ENCODE data around the gene RNH1. TPM values are rescaled to one million over a fixed set of nuclear protein-coding genes. Genes with fewer than 3 reads are reported as not detected.

RNH1 gene
- total RNA-seq, 2 experiments from 2014 or later: 65.5 to 65.7 TPM

DNA sequence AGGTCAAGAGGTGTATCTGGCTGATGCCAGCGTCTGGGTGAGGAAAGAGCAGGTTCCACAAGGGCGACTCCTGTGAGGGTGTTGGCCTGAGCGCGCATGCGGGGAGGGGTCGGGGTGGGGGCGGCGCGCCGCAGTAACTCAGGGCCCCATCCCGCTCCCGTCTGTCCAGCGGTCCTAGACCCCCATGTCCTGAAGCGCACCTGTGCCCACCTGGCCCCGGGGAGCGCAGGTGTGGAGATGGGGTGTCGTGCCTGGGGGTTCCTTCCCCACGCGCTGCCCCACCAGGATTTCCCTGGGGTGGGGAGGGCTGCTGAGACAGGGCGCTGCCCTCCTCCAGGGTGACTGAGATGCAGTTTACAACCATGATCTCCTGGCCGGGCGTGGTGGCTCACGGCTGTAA lies 20.9 kb downstream of the RNH1 start:
- no peaks in the 10 kb centered on the region for H3K36me3 ChIP-seq (ENCODE audit: insufficient read depth, low read length)
- H3K9me2 ChIP-seq (ENCODE audit: insufficient read depth, low read length): no peaks in the 10 kb centered on the region
- TF ChIP-seq, protein P1, sequence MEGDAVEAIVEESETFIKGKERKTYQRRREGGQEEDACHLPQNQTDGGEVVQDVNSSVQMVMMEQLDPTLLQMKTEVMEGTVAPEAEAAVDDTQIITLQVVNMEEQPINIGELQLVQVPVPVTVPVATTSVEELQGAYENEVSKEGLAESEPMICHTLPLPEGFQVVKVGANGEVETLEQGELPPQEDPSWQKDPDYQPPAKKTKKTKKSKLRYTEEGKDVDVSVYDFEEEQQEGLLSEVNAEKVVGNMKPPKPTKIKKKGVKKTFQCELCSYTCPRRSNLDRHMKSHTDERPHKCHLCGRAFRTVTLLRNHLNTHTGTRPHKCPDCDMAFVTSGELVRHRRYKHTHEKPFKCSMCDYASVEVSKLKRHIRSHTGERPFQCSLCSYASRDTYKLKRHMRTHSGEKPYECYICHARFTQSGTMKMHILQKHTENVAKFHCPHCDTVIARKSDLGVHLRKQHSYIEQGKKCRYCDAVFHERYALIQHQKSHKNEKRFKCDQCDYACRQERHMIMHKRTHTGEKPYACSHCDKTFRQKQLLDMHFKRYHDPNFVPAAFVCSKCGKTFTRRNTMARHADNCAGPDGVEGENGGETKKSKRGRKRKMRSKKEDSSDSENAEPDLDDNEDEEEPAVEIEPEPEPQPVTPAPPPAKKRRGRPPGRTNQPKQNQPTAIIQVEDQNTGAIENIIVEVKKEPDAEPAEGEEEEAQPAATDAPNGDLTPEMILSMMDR (conservative IDR thresholded peaks at IDR 0.05; ENCODE audit: low read length): no peak
- no peak for TF ChIP-seq EZH2phosphoT487 (IDR thresholded peaks at IDR 0.05; ENCODE audit: borderline replicate concordance, low read depth, low read length)
- ChIA-PET CTCF (ENCODE audit: unreplicated experiment) (no interaction called here), POLR2A (no interaction called here)
- no peaks in the 10 kb centered on the region for H3K4me1 ChIP-seq (ENCODE audit: insufficient read depth, low read length, poor library complexity, severe bottlenecking)
- H3K79me2 ChIP-seq (ENCODE audit: insufficient read depth, low read depth, low read length): no peaks in the 10 kb centered on the region
- no peak overlapping the region for H3K4me3 ChIP-seq (ENCODE audit: low read depth, low read length, poor library complexity, severe bottlenecking)
- intact Hi-C loops (cut with micrococcal nuclease; ENCODE audit: unreplicated experiment): no loop called here
- no peaks in the 10 kb centered on the region for H4K20me1 ChIP-seq (ENCODE audit: insufficient read depth, low read length)
- no peaks in the 10 kb centered on the region for H3K9me3 ChIP-seq (ENCODE audit: low read length)
- no peak for DNase-seq (ENCODE audit: low spot score)
- H3K4me2 ChIP-seq (ENCODE audit: low read length): no peak overlapping the region
- no TSS peak for BruUV-seq (replicated peaks)
- no peak overlapping the region for H3K27ac ChIP-seq (ENCODE audit: low read depth, low read length, poor library complexity, severe bottlenecking)
- no peak overlapping the region for H2AFZ ChIP-seq (ENCODE audit: low read length)

DNA sequence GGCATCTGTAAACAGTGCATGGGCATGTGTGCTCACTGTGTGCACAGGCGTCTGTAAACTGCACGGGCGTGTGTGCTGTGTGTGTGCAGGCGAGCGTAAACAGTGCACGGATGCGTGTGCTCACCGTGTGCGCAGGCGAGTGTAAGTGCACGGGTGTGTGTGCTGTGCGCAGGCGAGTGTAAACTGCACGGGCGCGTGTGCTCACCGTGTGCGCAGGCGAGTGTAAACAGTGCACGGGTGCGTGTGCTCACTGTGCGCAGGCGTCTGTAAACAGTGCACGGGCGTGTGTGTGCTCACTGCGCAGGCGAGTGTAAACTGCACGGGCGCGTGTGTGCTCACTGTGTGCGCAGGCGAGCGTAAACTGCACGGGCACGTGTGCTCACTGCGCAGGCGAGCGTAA lies 22.4 kb downstream of the RNH1 start:
- no peaks in the 10 kb centered on the region for H3K79me2 ChIP-seq (ENCODE audit: insufficient read depth, low read depth, low read length)
- no peak overlapping the region for H3K4me3 ChIP-seq (ENCODE audit: low read depth, low read length, poor library complexity, severe bottlenecking)
- no peaks in the 10 kb centered on the region for H3K36me3 ChIP-seq (ENCODE audit: insufficient read depth, low read length)
- no peak for DNase-seq (ENCODE audit: low spot score)
- intact Hi-C loops (cut with micrococcal nuclease; ENCODE audit: unreplicated experiment): no loop called here
- ChIA-PET POLR2A (no interaction called here), CTCF (ENCODE audit: unreplicated experiment) (no interaction called here)
- H2AFZ ChIP-seq (ENCODE audit: low read length): no peak overlapping the region
- H3K4me1 ChIP-seq (ENCODE audit: insufficient read depth, low read length, poor library complexity, severe bottlenecking): no peaks in the 10 kb centered on the region
- no peaks in the 10 kb centered on the region for H4K20me1 ChIP-seq (ENCODE audit: insufficient read depth, low read length)
- no peak for TF ChIP-seq EZH2phosphoT487 (IDR thresholded peaks at IDR 0.05; ENCODE audit: borderline replicate concordance, low read depth, low read length)
- TF ChIP-seq, protein P1 (conservative IDR thresholded peaks at IDR 0.05; ENCODE audit: low read length): no peak
- H3K4me2 ChIP-seq (ENCODE audit: low read length): no peak overlapping the region
- no peak overlapping the region for H3K27ac ChIP-seq (ENCODE audit: low read depth, low read length, poor library complexity, severe bottlenecking)
- no peaks in the 10 kb centered on the region for H3K9me3 ChIP-seq (ENCODE audit: low read length)
- no TSS peak for BruUV-seq (replicated peaks)
- H3K9me2 ChIP-seq (ENCODE audit: insufficient read depth, low read length): no peaks in the 10 kb centered on the region

DNA sequence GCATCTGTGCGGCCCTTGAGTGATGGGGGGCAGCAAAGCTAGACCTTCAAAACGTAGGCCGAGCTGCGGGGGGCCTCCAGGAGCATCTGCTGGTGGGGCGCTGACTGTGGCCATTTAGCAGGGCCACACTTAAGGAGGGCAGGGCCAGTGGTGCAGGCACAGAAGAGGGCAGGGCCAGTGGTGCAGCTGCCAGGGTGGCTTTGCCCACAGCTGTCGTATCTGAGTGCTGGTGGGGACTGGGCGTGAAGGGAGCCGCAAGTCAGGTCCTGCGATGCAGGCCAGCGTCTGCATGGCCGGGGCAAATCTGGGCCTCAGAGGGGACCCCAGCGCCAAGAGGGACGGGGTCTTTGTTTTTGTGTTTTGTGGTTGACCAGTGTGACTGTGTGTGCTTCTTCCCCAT lies 27.7 kb downstream of the RNH1 start:
- intact Hi-C loops (cut with micrococcal nuclease; ENCODE audit: unreplicated experiment): no loop called here
- Histone ChIP-seq H3K4me2 (ENCODE audit: low read length) (no peak overlapping the region), H3K9me2 (ENCODE audit: insufficient read depth, low read length) (no peaks in the 10 kb centered on the region), H4K20me1 (ENCODE audit: insufficient read depth, low read length) (no peaks in the 10 kb centered on the region), H3K27ac (ENCODE audit: low read depth, low read length, poor library complexity, severe bottlenecking) (no peak overlapping the region), H3K4me3 (ENCODE audit: low read depth, low read length, poor library complexity, severe bottlenecking) (no peak overlapping the region), H3K4me1 (ENCODE audit: insufficient read depth, low read length, poor library complexity, severe bottlenecking) (no peaks in the 10 kb centered on the region), H3K79me2 (ENCODE audit: insufficient read depth, low read depth, low read length) (no peaks in the 10 kb centered on the region), H3K36me3 (ENCODE audit: insufficient read depth, low read length) (no peaks in the 10 kb centered on the region), H3K9me3 (ENCODE audit: low read length) (no peaks in the 10 kb centered on the region), H2AFZ (ENCODE audit: low read length) (no peak overlapping the region)
- BruUV-seq (replicated peaks): no TSS peak
- TF ChIP-seq, protein P1 (conservative IDR thresholded peaks at IDR 0.05; ENCODE audit: low read length): no peak
- TF ChIP-seq EZH2phosphoT487 (IDR thresholded peaks at IDR 0.05; ENCODE audit: borderline replicate concordance, low read depth, low read length): no peak
- ChIA-PET POLR2A (no interaction called here), CTCF (ENCODE audit: unreplicated experiment) (no interaction called here)
- DNase-seq (ENCODE audit: low spot score): no peak

All from OCI-LY7 (cell line).